Vagina (tissue), 2 donors: Measurements from ENCODE around the gene MEF2C. TPM values are rescaled to one million over a fixed set of nuclear protein-coding genes. Genes with fewer than 3 reads are reported as not detected.

Source experiments
- DNase-seq, 2 donors: peaks; one replicate each; pipeline ENCODE4 v3.0.0-alpha.2; 2017; ENCODE audit errors: extremely low spot score in 2 of 2
- H3K27ac ChIP-seq: fragments of 200-600 bp; sonication (generic); one replicate; pipeline ENCODE4 v1.5.1; 2019
- H3K27me3 ChIP-seq: fragments of 200-600 bp; sonication (generic); one replicate; pipeline ENCODE4 v1.5.1; 2019
- H3K36me3 ChIP-seq, 2 donors: fragments of 200-600 bp; sonication (generic); one replicate each; pipeline ENCODE4 v1.5.1; 2017 to 2019
- H3K4me1 ChIP-seq: fragments of 200-600 bp; sonication (generic); one replicate; pipeline ENCODE4 v1.5.1; 2019
- H3K4me3 ChIP-seq, 2 donors: fragments of 200-600 bp; sonication (generic); 1 replicate in 1 of 2; 2 replicates in 1 of 2; pipeline ENCODE4 v1.5.1; 2016 to 2019
- H3K9me3 ChIP-seq: fragments of 200-600 bp; sonication (generic); one replicate; pipeline ENCODE4 v1.5.1; 2019
- CTCF ChIP-seq, 3 experiments: fragments of 450-650 bp in 2 of 3; fragments of 200-600 bp in 1 of 3; sonication (generic) in 1 of 3; IDR thresholded peaks; one replicate each; pipeline ENCODE4 v1.5.1; 2017 to 2019; ENCODE audit warnings: antibody characterized with exemption in 3 of 3, mild to moderate bottlenecking in 2 of 3, moderate library complexity in 2 of 3
- POLR2A ChIP-seq, 2 donors: fragments of 450-650 bp; IDR thresholded peaks; one replicate each; pipeline ENCODE4 v1.6.1; 2017; ENCODE audit warnings: antibody characterized with exemption in 2 of 2, mild to moderate bottlenecking in 2 of 2, moderate library complexity in 2 of 2
- POLR2AphosphoS5 ChIP-seq, 2 donors: sonication (generic); formaldehyde crosslinking; IDR thresholded peaks; one replicate each; pipeline ENCODE4 v1.9.0; 2017; ENCODE audit warnings: antibody characterized with exemption in 2 of 2, mild to moderate bottlenecking in 2 of 2, low read depth in 1 of 2; ENCODE audit not compliant: insufficient read depth in 1 of 2
- intact Hi-C: fragments of 100-400 bp; cut with DNase I; formaldehyde crosslinking; loops from one replicate; pipeline ENCODE4 v1.15.1; 2023
- total RNA-seq: library from RNA; depleted of rRNA; stranded (reverse); fragments of >200 nt; gene quantifications from one replicate; pipeline ENCODE4 v1.2.3, GENCODE V29; 2016

Gene MEF2C
- total RNA-seq, 1 donor from 2014 or later: 22.3 TPM

- H3K9me3 ChIP-seq: no peaks in the 10 kb centered on the region
- no peaks in the 10 kb centered on the region for H3K4me1 ChIP-seq
- no peak overlapping the region for H3K4me3 ChIP-seq
- TF ChIP-seq POLR2A (IDR thresholded peaks at IDR 0.05) (no peak), CTCF (IDR thresholded peaks at IDR 0.05) (no peak)
- H3K36me3 ChIP-seq: no peaks in the 10 kb centered on the region
- no peaks in the 10 kb centered on the region for H3K27me3 ChIP-seq
- DNase-seq: no peak
- H3K27ac ChIP-seq: no peak overlapping the region
- intact Hi-C loops: no loop called here
Observed at GRCh38 chr5:88863523-88863922, 19.5 kb downstream of the MEF2C start.

GRCh38 chr5:88862547-88863175 is 20.3 kb downstream of the MEF2C start:
- Histone ChIP-seq H3K27ac (no peak overlapping the region), H3K4me3 (no peak overlapping the region), H3K36me3 (no peaks in the 10 kb centered on the region), H3K9me3 (no peaks in the 10 kb centered on the region), H3K4me1 (no peaks in the 10 kb centered on the region), H3K27me3 (no peaks in the 10 kb centered on the region)
- intact Hi-C loops: no loop called here
- no peak for DNase-seq
- TF ChIP-seq POLR2A (IDR thresholded peaks at IDR 0.05) (no peak), POLR2AphosphoS5 (IDR thresholded peaks at IDR 0.05; ENCODE audit: insufficient read depth in 1 of 2, low read depth in 1 of 2) (no peak), CTCF (IDR thresholded peaks at IDR 0.05) (no peak)

GRCh38 chr5:88861231-88861630 is 21.8 kb downstream of the MEF2C start:
- H3K36me3 ChIP-seq: no peaks in the 10 kb centered on the region
- H3K27ac ChIP-seq: no peak overlapping the region
- no peaks in the 10 kb centered on the region for H3K9me3 ChIP-seq
- intact Hi-C loops: no loop called here
- H3K4me3 ChIP-seq: no peak overlapping the region
- no peaks in the 10 kb centered on the region for H3K27me3 ChIP-seq
- DNase-seq: no peak
- TF ChIP-seq CTCF (IDR thresholded peaks at IDR 0.05) (no peak), POLR2AphosphoS5 (IDR thresholded peaks at IDR 0.05; ENCODE audit: insufficient read depth in 1 of 2, low read depth in 1 of 2) (no peak), POLR2A (IDR thresholded peaks at IDR 0.05) (no peak)
- no peaks in the 10 kb centered on the region for H3K4me1 ChIP-seq

GRCh38 chr5:88860501-88860900 is 22.5 kb downstream of the MEF2C start:
- intact Hi-C loops: no loop called here
- H3K27me3 ChIP-seq: no peaks in the 10 kb centered on the region

More at GRCh38 chr5:88860501-88860900, 22.5 kb downstream of the MEF2C start:
- TF ChIP-seq CTCF (IDR thresholded peaks at IDR 0.05) (no peak), POLR2AphosphoS5 (IDR thresholded peaks at IDR 0.05; ENCODE audit: insufficient read depth in 1 of 2, low read depth in 1 of 2) (no peak), POLR2A (IDR thresholded peaks at IDR 0.05) (no peak)
- DNase-seq: no peak
- no peaks in the 10 kb centered on the region for H3K36me3 ChIP-seq
- no peak overlapping the region for H3K4me3 ChIP-seq
- no peak overlapping the region for H3K27ac ChIP-seq
- no peaks in the 10 kb centered on the region for H3K4me1 ChIP-seq
- no peaks in the 10 kb centered on the region for H3K9me3 ChIP-seq
